ENCODE data around the gene PRKAR2A. TPM values are rescaled to one million over a fixed set of nuclear protein-coding genes. Genes with fewer than 3 reads are reported as not detected.
"Not testable (repeated sequence)": the region's sequence is repeated elsewhere in the genome, so short reads cannot be mapped to it uniquely, and the experiment has no call there.

Gene PRKAR2A
- total RNA-seq, 1 experiment from 2014 or later, result 85.4 TPM

DNA sequence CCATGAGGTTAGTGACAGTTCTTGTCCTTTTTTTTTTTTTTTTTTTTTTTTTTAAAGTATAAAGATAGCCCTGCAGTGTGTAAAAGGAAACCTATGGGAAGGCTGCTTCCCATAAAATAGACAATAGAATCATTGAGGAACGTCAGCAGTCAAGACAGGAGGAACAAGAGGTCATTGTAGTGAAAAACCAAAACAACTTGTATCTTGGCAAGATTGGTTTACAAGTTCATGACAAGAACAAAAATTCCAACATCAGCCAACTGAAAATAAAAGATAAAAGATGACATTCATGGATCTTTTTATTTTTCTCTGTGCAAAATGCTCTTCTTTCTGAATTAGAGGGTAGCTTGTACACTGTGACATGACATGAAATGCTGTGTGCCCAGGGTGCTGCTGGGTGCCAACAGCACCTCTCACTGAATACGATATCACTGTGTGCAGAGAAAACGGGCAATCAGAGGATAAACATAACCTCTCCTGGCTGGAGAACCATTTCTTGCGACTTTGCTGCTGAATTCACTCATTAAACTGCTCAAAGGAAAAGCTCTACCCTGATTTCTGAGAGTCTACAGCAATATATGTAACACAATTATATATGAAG, 100.6 kb downstream of the PRKAR2A start:
- H3K4me1 ChIP-seq (ENCODE audit: control insufficient read depth, insufficient read depth, low read length), result no peaks in the 10 kb centered on the region
- H3K36me3 ChIP-seq (ENCODE audit: control insufficient read depth, insufficient read depth, low read length), result no peaks in the 10 kb centered on the region; the same call in 1 of the 2 replicates
- no peak for TF ChIP-seq TCF7L2 (IDR thresholded peaks at IDR 0.05; ENCODE audit: low read depth, low read length)
- TF ChIP-seq SIN3A (IDR thresholded peaks at IDR 0.05; ENCODE audit: borderline replicate concordance, insufficient read depth, low read depth, low read length), result no peak
- TF ChIP-seq, protein P1, sequence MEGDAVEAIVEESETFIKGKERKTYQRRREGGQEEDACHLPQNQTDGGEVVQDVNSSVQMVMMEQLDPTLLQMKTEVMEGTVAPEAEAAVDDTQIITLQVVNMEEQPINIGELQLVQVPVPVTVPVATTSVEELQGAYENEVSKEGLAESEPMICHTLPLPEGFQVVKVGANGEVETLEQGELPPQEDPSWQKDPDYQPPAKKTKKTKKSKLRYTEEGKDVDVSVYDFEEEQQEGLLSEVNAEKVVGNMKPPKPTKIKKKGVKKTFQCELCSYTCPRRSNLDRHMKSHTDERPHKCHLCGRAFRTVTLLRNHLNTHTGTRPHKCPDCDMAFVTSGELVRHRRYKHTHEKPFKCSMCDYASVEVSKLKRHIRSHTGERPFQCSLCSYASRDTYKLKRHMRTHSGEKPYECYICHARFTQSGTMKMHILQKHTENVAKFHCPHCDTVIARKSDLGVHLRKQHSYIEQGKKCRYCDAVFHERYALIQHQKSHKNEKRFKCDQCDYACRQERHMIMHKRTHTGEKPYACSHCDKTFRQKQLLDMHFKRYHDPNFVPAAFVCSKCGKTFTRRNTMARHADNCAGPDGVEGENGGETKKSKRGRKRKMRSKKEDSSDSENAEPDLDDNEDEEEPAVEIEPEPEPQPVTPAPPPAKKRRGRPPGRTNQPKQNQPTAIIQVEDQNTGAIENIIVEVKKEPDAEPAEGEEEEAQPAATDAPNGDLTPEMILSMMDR (IDR thresholded peaks at IDR 0.05), result no peak
- TF ChIP-seq POLR2AphosphoS5 (IDR thresholded peaks at IDR 0.05; ENCODE audit: low read depth, low read length), result no peak
- TF ChIP-seq REST (IDR thresholded peaks at IDR 0.05; ENCODE audit: insufficient read depth in 1 of 2, low read depth in 2 of 2, low read length in 1 of 2), result no peak
- intact Hi-C loops (cut with micrococcal nuclease; ENCODE audit: unreplicated experiment) (no loop called here), in situ Hi-C loops (cut with HindIII; ENCODE audit: low pct_unique_long_range_greater_than_20kb, low sequenced_read_pairs) (no loop called here)
- no peak overlapping the region for H3K4me3 ChIP-seq (ENCODE audit: low read depth in 2 of 2, low read length in 2 of 2)
- H3K9me3 ChIP-seq (ENCODE audit: control insufficient read depth, insufficient read depth, low read depth, low read length), result no peaks in the 10 kb centered on the region
- H3K27me3 ChIP-seq (ENCODE audit: control insufficient read depth, insufficient read depth, low read length), result no peaks in the 10 kb centered on the region
- CTCF ChIA-PET, result no interaction called here
- no TSS peak for BruUV-seq (replicated peaks)
- DNase-seq (ENCODE audit: low read depth, low spot score), result no peak
- ATAC-seq, result no peak
- POLR2A ChIA-PET, result no interaction called here
- H3K27ac ChIP-seq (ENCODE audit: low read length), result no peak overlapping the region

- DNase-seq (ENCODE audit: low read depth, low spot score) (no peak), ATAC-seq (no peak)
- TF ChIP-seq TCF7L2 (IDR thresholded peaks at IDR 0.05; ENCODE audit: low read depth, low read length) (no peak), POLR2AphosphoS5 (IDR thresholded peaks at IDR 0.05; ENCODE audit: low read depth, low read length) (no peak), REST (IDR thresholded peaks at IDR 0.05; ENCODE audit: insufficient read depth in 1 of 2, low read depth in 2 of 2, low read length in 1 of 2) (no peak)
- TF ChIP-seq, protein P1 (IDR thresholded peaks at IDR 0.05), result no peak
- Histone ChIP-seq H3K27ac (ENCODE audit: low read length) (no peak overlapping the region), H3K4me1 (ENCODE audit: control insufficient read depth, insufficient read depth, low read length) (peaks cover 3% of the 10 kb centered on the region), H3K4me3 (ENCODE audit: low read depth in 2 of 2, low read length in 2 of 2) (no peak overlapping the region), H3K27me3 (ENCODE audit: control insufficient read depth, insufficient read depth, low read length) (no peaks in the 10 kb centered on the region), H3K9me3 (ENCODE audit: control insufficient read depth, insufficient read depth, low read depth, low read length) (no peaks in the 10 kb centered on the region), H3K36me3 (ENCODE audit: control insufficient read depth, insufficient read depth, low read length) (no peaks in the 10 kb centered on the region; the same call in 1 of the 2 replicates)
- CTCF ChIA-PET, result no interaction called here
- no TSS peak for BruUV-seq (replicated peaks)
- intact Hi-C loops (cut with micrococcal nuclease; ENCODE audit: unreplicated experiment), result no loop called here
- POLR2A ChIA-PET, result no interaction called here
- in situ Hi-C loops (cut with HindIII; ENCODE audit: low pct_unique_long_range_greater_than_20kb, low sequenced_read_pairs), result no loop called here
These were observed 103.9 kb downstream of the PRKAR2A start for GRCh38 chr3:48743773-48744172.

- DNase-seq (ENCODE audit: low read depth, low spot score); H3K27ac ChIP-seq (ENCODE audit: low read length); intact Hi-C loops (cut with micrococcal nuclease; ENCODE audit: unreplicated experiment); ATAC-seq; H3K4me1 ChIP-seq (ENCODE audit: control insufficient read depth, insufficient read depth, low read length); H3K36me3 ChIP-seq (ENCODE audit: control insufficient read depth, insufficient read depth, low read length); CTCF ChIA-PET; POLR2A ChIA-PET; BruUV-seq (replicated peaks); H3K27me3 ChIP-seq (ENCODE audit: control insufficient read depth, insufficient read depth, low read length); in situ Hi-C loops (cut with HindIII; ENCODE audit: low pct_unique_long_range_greater_than_20kb, low sequenced_read_pairs); H3K9me3 ChIP-seq (ENCODE audit: control insufficient read depth, insufficient read depth, low read depth, low read length); H3K4me3 ChIP-seq (ENCODE audit: low read depth in 2 of 2, low read length in 2 of 2): not testable (repeated sequence)
These were observed 106.4 kb downstream of the PRKAR2A start for GRCh38 chr3:48741226-48741625.

Measured in Panc1 (cell line).